GM12892 (cell line): Measurements from ENCODE around the gene SIGLEC6.
A peak's percentile ranks its signal among the peaks of the same experiment; 100 is the strongest.
"Not testable (repeated sequence)": the region's sequence is repeated elsewhere in the genome, so short reads cannot be mapped to it uniquely, and the experiment has no call there.

ENCODE experiments used
- DNase-seq: peaks from one replicate; pipeline ENCODE4 v3.0.0; 2011; ENCODE audit not compliant: insufficient read length
- FAIRE-seq: peaks from 2 replicates; lab custom pipeline; 2011; peaks lifted over from hg19 to GRCh38; lab: Jason Lieb, UNC
- POLR2A ChIP-seq: IDR thresholded peaks from 2 replicates; pipeline ENCODE4 v1.6.1; 2011; ENCODE audit warnings: low read depth, low read length, control low read depth
- POLR2AphosphoS5 ChIP-seq: IDR thresholded peaks from 2 replicates; pipeline ENCODE4 v1.6.1; 2011; ENCODE audit warnings: low read depth, low read length, control low read depth
- TAF1 ChIP-seq: IDR thresholded peaks from 2 replicates; pipeline ENCODE4 v1.6.1; 2011; ENCODE audit warnings: low read depth, mild to moderate bottlenecking, control low read depth, low read length, borderline replicate concordance

The SIGLEC6 gene

GRCh38 chr19:51505904-51506303, 25.6 kb downstream of the SIGLEC6 start:
- no peak for DNase-seq
- no peak for FAIRE-seq
- TF ChIP-seq POLR2AphosphoS5 (no peak), TAF1 (no peak), POLR2A (no peak)

- FAIRE-seq: no peak
- DNase-seq: no peak
- TF ChIP-seq POLR2AphosphoS5 (no peak), POLR2A (no peak)
Observed at GRCh38 chr19:51503896-51504295, 27.6 kb downstream of the SIGLEC6 start.

DNA sequence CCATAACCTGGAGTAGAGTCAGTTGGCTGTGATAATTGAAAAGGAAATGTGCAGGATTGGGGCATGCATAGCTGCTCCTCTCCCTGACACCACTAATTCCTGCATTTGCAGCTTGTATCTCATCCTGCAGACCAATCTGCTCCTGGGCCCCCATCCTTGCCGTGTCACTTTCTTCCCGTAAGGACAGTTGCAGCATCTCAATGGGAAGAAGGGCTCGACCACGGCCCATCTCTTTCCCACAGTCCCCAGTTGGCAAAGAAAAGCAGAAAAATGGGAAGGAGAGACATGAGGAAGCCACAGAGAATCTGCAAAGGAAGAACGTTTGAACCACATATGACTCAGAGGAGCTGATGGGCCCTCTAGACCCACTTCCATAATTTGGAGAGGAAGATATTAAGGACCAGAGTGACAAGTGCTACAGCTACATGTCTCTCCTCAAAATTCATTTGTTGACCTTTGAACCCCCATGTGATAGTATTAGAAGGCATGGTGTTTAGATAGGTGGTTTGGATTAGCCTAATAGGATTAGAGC, 28.1 kb downstream of the SIGLEC6 start:
- DNase-seq: no peak
- no peak for TF ChIP-seq POLR2A
- no peak for TF ChIP-seq POLR2AphosphoS5
- no peak for TF ChIP-seq TAF1
- no peak for FAIRE-seq

DNA sequence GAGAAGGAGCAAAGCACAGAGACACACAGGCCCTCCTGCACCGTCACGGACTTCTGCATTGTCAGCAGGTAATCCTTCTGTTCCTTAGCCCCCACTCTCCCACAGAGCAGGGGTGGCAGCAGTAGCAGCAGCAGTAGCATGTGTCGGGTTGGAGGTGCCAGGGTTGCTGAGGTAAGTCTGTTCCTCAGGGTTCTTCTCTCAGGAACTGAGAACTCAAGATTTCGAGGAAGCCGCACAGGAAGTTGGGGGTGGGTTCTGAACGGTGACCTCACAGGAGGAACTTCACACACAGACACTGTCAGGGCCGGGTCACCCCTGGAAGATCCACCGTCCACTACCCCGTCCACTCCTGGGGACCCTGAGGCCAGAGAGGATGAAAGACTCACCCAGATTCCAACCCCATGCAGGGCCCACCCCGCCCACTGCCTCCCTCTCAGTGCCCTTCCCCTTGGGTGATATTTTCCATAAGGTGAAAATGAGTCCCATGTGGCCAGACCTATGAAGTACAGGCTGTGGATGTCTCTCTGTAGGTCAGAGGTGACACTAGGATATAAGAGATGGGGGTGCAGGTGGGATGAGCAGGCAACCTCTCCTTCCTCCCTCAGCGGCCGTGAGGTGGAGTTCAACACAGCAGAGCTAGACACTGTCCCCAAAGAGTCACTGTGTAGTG, 29.7 kb downstream of the SIGLEC6 start, which contains the start of gene SIGLEC12:
SIGLEC12 (minus strand) TSS at position 207 of the 670 bp plus-strand sequence; CDS start at position 140, 67 bp downstream.
- FAIRE-seq: no peak
- DNase-seq: no peak
- no peak for TF ChIP-seq TAF1
- no peak for TF ChIP-seq POLR2AphosphoS5
- no peak for TF ChIP-seq POLR2A

DNA sequence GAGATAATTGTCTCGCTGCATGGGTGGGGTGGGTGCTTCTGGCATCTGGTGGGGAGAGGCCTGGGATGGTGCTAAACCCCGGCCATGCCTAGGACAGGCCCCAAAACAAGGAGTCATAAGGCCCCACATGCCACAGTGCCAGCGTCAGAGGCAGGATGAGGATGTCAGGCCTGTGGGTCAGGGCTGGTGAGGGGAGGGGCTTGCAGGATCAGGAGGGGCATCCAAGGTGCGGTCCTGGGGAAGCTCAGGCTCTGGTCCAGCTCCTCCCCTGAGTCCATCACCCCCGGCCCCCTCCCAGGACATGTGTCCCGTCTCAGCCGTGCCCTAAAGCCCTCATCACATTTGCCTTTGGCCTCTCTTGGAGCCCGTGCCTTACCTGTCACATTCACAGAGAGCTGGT, 30.5 kb downstream of the SIGLEC6 start:
- FAIRE-seq: peak; percentile 44
- DNase-seq: not testable (repeated sequence)

GRCh38 chr19:51497666-51498065, 33.8 kb downstream of the SIGLEC6 start:
- DNase-seq (no peak), FAIRE-seq (no peak)
- TF ChIP-seq POLR2AphosphoS5 (no peak), POLR2A (no peak), TAF1 (no peak)

DNA sequence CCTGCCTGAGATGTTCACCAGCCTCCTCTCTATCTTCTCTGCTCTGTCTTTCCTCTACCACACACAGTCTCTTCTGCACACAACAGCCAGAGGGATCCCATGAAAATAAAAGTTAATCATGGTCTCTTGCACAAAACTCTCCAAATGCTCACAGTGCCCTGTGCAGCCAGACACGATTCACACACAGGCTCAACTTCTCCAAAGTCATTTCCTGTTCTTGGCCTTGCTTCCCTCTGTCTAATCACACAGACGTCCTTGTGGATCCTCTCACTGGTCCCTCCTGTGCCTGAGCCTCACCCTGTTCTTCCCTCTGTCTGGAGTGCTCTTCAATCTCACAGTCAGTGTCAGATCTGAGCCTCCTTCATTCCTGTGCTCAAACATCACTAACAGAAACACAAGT, 37.7 kb downstream of the SIGLEC6 start:
- DNase-seq (no peak), FAIRE-seq (no peak)
- TF ChIP-seq TAF1 (no peak), POLR2A (no peak), POLR2AphosphoS5 (no peak)

DNA sequence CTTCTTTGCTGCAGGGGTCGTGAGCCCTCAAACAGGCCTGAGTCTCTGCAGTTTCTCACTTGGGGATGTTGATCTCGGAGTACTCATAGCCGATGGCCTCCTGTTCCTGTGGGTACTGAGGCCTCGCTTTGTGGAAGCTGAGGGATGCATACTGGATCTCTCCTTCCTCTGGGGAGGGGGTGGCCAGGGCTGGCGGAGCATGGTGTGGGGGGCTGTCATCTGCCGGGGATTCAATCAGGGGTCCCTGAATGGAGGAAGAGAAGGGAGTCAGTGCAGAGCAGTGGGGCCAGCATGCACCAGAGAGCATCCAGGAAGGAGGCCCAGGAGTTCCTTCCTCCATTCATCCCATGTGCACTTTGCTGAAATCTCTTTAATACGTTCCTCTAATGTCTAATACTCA, 39.9 kb downstream of the SIGLEC6 start:
- DNase-seq (no peak), FAIRE-seq (no peak)
- no peak for TF ChIP-seq POLR2A
- no peak for TF ChIP-seq TAF1
- no peak for TF ChIP-seq POLR2AphosphoS5

DNA sequence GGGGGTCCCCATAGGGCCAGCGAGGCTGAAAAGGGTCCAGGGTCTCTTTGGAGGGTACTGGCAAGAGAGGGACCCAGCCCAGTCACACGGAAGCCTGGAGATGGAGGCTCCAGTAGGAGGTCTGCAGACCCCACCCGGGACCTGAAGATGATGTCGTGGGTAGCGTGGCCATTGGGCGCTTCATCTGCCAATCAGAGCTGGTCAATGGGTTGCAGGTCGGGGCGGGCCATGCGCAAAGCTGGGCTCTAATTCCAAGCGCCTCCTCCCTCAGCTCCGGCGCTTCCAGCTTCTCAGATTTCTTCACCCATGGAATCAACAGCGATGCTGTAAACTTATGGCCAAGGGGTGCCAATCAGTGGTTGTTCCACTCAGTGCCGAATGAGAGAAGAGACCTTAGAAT, 40.8 kb downstream of the SIGLEC6 start:
- FAIRE-seq (no peak), DNase-seq (no peak)
- TF ChIP-seq POLR2A (no peak), POLR2AphosphoS5 (no peak), TAF1 (no peak)

DNA sequence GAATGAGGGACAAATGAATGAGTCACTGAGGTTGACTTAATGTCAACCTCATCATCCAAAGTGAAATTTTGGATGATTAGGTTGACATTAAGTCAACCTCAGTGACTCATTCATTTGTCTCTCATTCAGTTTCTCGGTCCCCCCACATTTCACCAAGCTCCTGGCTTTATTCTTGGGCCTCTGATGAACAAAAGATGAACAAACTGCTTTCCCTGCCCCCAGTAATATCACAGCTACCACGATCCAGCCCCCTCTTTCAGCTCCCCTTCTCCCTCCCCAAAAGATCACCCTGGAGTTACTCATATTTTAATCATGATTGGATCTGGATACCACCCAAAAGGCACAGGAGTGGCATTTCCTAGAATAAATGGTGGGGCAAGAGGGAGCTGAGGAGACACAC, 42.4 kb downstream of the SIGLEC6 start:
- FAIRE-seq (no peak), DNase-seq (no peak)
- TF ChIP-seq POLR2AphosphoS5 (no peak), POLR2A (no peak), TAF1 (no peak)

DNA sequence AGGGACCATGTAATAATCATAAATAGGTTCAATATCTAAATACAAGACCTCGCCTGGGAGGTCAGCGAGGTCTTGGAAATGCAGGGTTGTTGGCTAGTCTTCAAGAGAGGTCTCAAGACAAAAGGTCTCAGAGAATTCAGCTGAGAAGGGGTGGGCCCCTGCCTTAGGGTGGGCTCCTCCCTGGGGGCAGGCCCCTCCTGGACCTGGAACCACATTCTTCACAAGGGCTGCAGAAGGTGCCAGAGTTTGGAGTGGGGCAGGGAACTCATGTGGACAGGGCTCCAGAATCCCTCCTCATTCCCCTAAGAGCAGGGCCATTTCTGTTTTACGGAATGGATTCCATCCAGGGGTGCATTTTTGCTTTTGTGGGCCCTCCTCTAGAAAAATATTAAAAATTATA, 43.0 kb downstream of the SIGLEC6 start:
- no peak for TF ChIP-seq POLR2AphosphoS5
- no peak for DNase-seq
- no peak for FAIRE-seq

- FAIRE-seq: no peak
- no peak for DNase-seq
- TF ChIP-seq POLR2A (no peak), TAF1 (no peak)
Observed at GRCh38 chr19:51485960-51486660, 45.4 kb downstream of the SIGLEC6 start.
